Heart left ventricle (tissue), 16 donors: ENCODE measurements around the gene PIP5K1C. TPM values are rescaled to one million over a fixed set of nuclear protein-coding genes. Genes with fewer than 3 reads are reported as not detected.
A peak's percentile ranks its signal among the peaks of the same experiment; 100 is the strongest.

ENCODE experiments used
- ATAC-seq, 4 donors: fragments of 200-7000 bp; cut with Tn5 transposase; one replicate each; pipeline ENCODE4 v1.9.1; 2020 to 2022; ENCODE audit warnings: moderate library complexity in 4 of 4, mild to moderate bottlenecking in 3 of 4, moderate number of reproducible peaks in 1 of 4
- DNase-seq, 5 donors: peaks; one replicate each; pipeline ENCODE4 v3.0.0-alpha.2; 2020
- H3K27ac ChIP-seq, 12 donors: fragments of 200-600 bp; sonication (generic) in 4 of 12; one replicate each; pipeline versions ENCODE4 v1.5.0 to v1.8.0; 2016 to 2022; ENCODE audit warnings: mild to moderate bottlenecking in 2 of 12
- H3K27me3 ChIP-seq, 9 donors: fragments of 200-600 bp; sonication (generic) in 2 of 9; one replicate each; pipeline versions ENCODE4 v1.5.1 to v1.8.0; 2016 to 2022; ENCODE audit warnings: mild to moderate bottlenecking in 3 of 9
- H3K36me3 ChIP-seq, 9 donors: fragments of 200-600 bp; sonication (generic) in 2 of 9; one replicate each; pipeline versions ENCODE4 v1.5.0 to v1.8.0; 2018 to 2022; ENCODE audit warnings: mild to moderate bottlenecking in 2 of 9
- H3K4me1 ChIP-seq, 12 donors: fragments of 200-600 bp; sonication (generic) in 4 of 12; one replicate each; pipeline versions ENCODE4 v1.5.0 to v1.8.0; 2016 to 2022; ENCODE audit warnings: mild to moderate bottlenecking in 3 of 12
- H3K4me3 ChIP-seq, 12 donors: fragments of 200-600 bp; sonication (generic) in 4 of 12; one replicate each; pipeline versions ENCODE4 v1.5.0 to v1.8.0; 2017 to 2022; ENCODE audit warnings: mild to moderate bottlenecking in 9 of 12, moderate library complexity in 4 of 12
- H3K9me3 ChIP-seq, 12 donors: fragments of 200-600 bp; sonication (generic) in 4 of 12; one replicate each; pipeline versions ENCODE4 v1.5.0 to v1.8.0; 2016 to 2022; ENCODE audit warnings: mild to moderate bottlenecking in 1 of 12
- CTCF ChIP-seq, 12 donors: fragments of 200-600 bp; sonication (generic) in 4 of 12; IDR thresholded peaks; one replicate each; pipeline versions ENCODE4 v1.5.0 to v1.8.0; 2018 to 2022; ENCODE audit warnings: antibody characterized with exemption in 12 of 12, mild to moderate bottlenecking in 5 of 12
- POLR2A ChIP-seq, 2 donors: fragments of 450-650 bp; IDR thresholded peaks; one replicate each; pipeline ENCODE4 v1.6.1; 2017; ENCODE audit warnings: antibody characterized with exemption in 2 of 2, mild to moderate bottlenecking in 2 of 2, moderate library complexity in 2 of 2
- WGBS, 4 donors: extraction: QIAGEN DNeasy Blood & Tissue Kit in 2 of 4; methylation state at CpG; one replicate each; pipeline versions ENCODE4 v1.1.5 to v1.1.7; 2013 to 2018; 5-methylcytosine and 5-hydroxymethylcytosine counted together
- intact Hi-C, 10 donors: fragments of 100-400 bp; cut with DNase I; formaldehyde crosslinking; loops; one replicate each; pipeline versions ENCODE4 v1.11.1 to v1.14.2; 2022
- polyA plus RNA-seq, 2 donors: library from polyadenylated mRNA; stranded (reverse); fragments of 200-250 nt; gene quantifications; one replicate each; pipeline ENCODE4 v1.2.3, GENCODE V29; 2013
- total RNA-seq, 9 donors: library from RNA; depleted of rRNA in 2 of 9; stranded (reverse); fragments of >200 nt in 2 of 9; fragmentation: NEBNext Ultra II Directional in 3 of 9; extraction: Animal tissue kit (Norgen Biotek cat#: 25700) in 3 of 9; gene quantifications; one replicate each; pipeline versions ENCODE4 v1.1.0 to v1.2.4, GENCODE V29; 2016 to 2023
- donor health status: ischemic (EF 13 %, LVEDD 7.1; RV severe dilation, severe dysfunction).
- donor health status: healthy with polysubstance abuse.
- donor health status: DM: no; HTN: yes; CAD: no.
- donor health status: DM: no; HTN: no; CAD: no.
- donor health status: ischemic (EF 25% LVEDD 6.9; RV normal size, moderate dysfunction).
- donor health status: ischemic (EF 25% LVEDD 5.7; RV mildly dilated, moderate dysfunction).
- donor health status: healthy.
- donor health status: DM: yes; HTN: yes; CAD: no.
- donor health status: ischemic (EF 35%, LVEDD 5.7; RV mildly dilated, moderate dysfunction).
- donor health status: nonischemic (EF 11% LVEDD 7.7; RV severe dilation, severe dysfunction).
- donor health status: DM: yes; HTN: yes; CAD: no.
- donor health status: PGD.
- donor health status: ischemic (EF 29% LVEDD 5.4; RV normal size, mild dysfunction).
- donor health status: nonischemic (EF 23%, LVEDD 6.1; RV moderate dilation, normal function).

PIP5K1C gene
- total and polyA plus RNA-seq, 11 donors, result 23.9 to 56.6 (median 36.3) TPM

GRCh38 chr19:3691726-3692125, 8.5 kb downstream of the PIP5K1C start:
- DNase-seq (no peak), ATAC-seq (no peak)
- H3K27ac ChIP-seq, result peak overlapping the region in 2 of 12 donors; percentile 60 to 94

DNA sequence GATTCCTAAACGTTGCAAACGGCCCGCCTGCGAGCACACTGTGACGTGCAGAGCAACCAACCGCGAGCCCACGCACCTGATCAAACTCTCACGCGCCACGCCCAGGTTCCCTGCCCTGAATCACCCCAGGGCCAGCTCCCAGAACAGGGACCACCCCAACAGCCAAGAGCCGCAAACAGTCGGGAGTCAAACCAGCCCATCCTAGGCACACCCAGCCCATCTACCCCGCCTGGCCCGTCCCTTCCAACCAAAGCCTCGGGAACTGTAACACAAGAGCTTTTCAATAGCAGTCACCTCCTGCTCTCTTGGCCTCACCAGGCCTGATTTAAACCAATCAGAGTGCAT, 8.9 kb downstream of the PIP5K1C start:
- Histone ChIP-seq H3K36me3 (peaks cover 0 to 14% (median 0%) of the 10 kb centered on the region in 9 donors), H3K27ac (peak overlapping the region in 1 of 12 donors; percentile 94), H3K9me3 (peaks cover 0 to 6% (median 0%) of the 10 kb centered on the region in 12 donors), H3K4me1 (peaks cover 0 to 32% (median 14%) of the 10 kb centered on the region in 12 donors), H3K4me3 (no peak overlapping the region), H3K27me3 (no peaks in the 10 kb centered on the region)
- 94 to 96% (median 94%) methylated on average over 16 of the region's 16 CpGs for WGBS, 4 donors
- TF ChIP-seq POLR2A (IDR thresholded peaks at IDR 0.05), result no peak
- TF ChIP-seq CTCF (IDR thresholded peaks at IDR 0.05), result no peak
- intact Hi-C loops, result no loop called here
- DNase-seq, result no peak
- ATAC-seq, result no peak

More at GRCh38 chr19:3691726-3692125, 8.5 kb downstream of the PIP5K1C start:
- Histone ChIP-seq H3K4me1 (peaks cover 0 to 32% (median 14%) of the 10 kb centered on the region in 12 donors), H3K4me3 (no peak overlapping the region), H3K27me3 (no peaks in the 10 kb centered on the region), H3K36me3 (peaks cover 0 to 14% (median 0%) of the 10 kb centered on the region in 9 donors), H3K9me3 (peaks cover 0 to 6% (median 0%) of the 10 kb centered on the region in 12 donors)
- WGBS, 4 donors, result 95 to 99% (median 97%) methylated on average over 17 to 18 of the region's 18 CpGs
- intact Hi-C loops, result no loop called here
- no peak for TF ChIP-seq CTCF (IDR thresholded peaks at IDR 0.05)
- no peak for TF ChIP-seq POLR2A (IDR thresholded peaks at IDR 0.05)

GRCh38 chr19:3690551-3691371, 9.5 kb downstream of the PIP5K1C start:
- Histone ChIP-seq H3K36me3 (peaks cover 0 to 14% (median 0%) of the 10 kb centered on the region in 9 donors), H3K27me3 (no peaks in the 10 kb centered on the region), H3K4me1 (peaks cover 0 to 32% (median 14%) of the 10 kb centered on the region in 12 donors), H3K9me3 (peaks cover 0 to 6% (median 0%) of the 10 kb centered on the region in 12 donors), H3K27ac (peak overlapping the region in 1 of 12 donors; percentile 94), H3K4me3 (no peak overlapping the region)
- ATAC-seq, result no peak
- WGBS, 4 donors, result 95 to 96% (median 96%) methylated on average over 30 to 31 of the region's 31 CpGs
- TF ChIP-seq CTCF (IDR thresholded peaks at IDR 0.05), result no peak
- no peak for TF ChIP-seq POLR2A (IDR thresholded peaks at IDR 0.05)
- intact Hi-C loops, result no loop called here
- no peak for DNase-seq
